Measurements from ENCODE around the gene PRKACA.
A peak's percentile ranks its signal among the peaks of the same experiment; 100 is the strongest.

The PRKACA gene

DNA sequence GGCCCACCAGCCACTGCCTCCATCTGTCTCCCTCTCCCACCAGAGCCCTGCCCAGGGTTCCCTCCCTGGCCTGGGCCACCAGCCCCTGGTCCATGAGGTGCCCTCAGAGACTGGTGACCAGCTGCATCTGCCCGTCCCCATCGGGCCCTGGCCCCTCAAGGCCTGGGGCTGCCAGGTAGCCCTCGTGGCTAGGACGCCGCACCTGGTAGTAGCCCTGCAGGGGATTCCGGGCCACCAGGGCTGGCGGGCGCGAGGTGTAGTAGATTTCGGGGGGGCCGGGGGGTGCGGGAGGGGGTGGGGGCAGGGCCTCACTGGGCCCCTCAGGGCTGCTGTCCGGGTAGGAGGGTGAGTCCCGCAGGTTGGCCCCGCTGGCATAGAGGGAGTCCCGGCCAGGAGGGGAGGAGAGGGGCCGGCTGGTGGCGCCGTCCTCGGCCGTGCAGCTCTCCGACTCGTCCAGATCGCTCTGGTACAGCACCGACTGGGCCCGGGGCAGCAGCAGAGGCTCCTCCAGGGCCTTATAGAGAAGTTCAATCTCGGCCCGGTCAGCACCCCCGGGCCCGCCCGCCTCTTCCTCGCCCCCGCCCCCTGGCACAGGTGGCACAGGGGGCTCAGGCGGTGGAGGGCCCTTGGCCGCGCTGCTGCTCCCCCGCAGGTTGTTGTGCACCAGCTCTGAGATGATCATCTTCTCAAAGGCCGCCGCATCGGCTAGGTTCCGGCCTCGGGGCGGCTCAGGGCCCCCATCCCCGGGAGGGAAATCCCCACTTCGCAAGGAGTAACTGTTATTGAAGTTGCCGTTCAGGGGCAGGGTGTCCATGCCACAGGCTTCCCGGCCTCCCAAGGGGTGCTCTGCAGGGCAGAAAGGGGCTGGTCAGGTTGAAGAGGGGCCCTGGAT, 33.5 kb upstream of the PRKACA start:
- no peak for TF ChIP-seq CTCF (IDR thresholded peaks at IDR 0.05)

GRCh38 chr19:14150041-14150769, 32.6 kb upstream of the PRKACA start:
- no peak for TF ChIP-seq CTCF (IDR thresholded peaks at IDR 0.05)

DNA sequence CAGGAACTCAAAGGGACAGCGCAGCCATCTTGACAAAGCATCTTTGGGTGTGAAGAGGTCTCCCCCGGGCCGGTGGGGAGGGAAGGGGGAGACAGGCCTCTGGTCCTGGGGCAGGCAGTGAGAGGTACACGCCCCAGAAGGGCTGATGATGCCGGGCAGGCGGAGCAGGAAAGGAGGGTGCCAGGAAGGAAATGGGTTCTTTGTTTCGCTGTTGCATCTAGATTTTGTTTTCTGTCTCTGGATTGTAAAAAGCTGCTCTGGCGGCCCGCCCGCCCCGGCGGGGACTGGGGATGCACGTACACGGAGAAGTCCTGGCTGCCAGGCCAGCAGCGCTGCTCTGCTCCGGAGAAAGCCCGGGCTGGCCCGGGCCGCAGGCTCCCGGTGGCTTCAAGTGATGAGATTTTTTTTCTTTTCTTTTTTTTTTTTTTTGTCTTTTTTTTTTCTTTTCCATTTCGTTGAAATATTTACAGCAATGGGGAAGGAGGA, 32.0 kb upstream of the PRKACA start:
- no peak for TF ChIP-seq CTCF (IDR thresholded peaks at IDR 0.05)

GRCh38 chr19:14148751-14149410, 31.3 kb upstream of the PRKACA start:
- TF ChIP-seq CTCF (IDR thresholded peaks at IDR 0.05): no peak

- TF ChIP-seq CTCF (IDR thresholded peaks at IDR 0.05): peak; percentile 60
Observed at GRCh38 chr19:14147797-14148605, 30.4 kb upstream of the PRKACA start.

GRCh38 chr19:14146789-14147216, 29.2 kb upstream of the PRKACA start:
- no peak for TF ChIP-seq CTCF (IDR thresholded peaks at IDR 0.05)

GRCh38 chr19:14145381-14145780, 27.8 kb upstream of the PRKACA start:
- no peak for TF ChIP-seq CTCF (IDR thresholded peaks at IDR 0.05)

Data from LNCAP (cell line).